Stimulated activated CD4-positive, alpha-beta T cell treated with anti-CD3 and anti-CD28 coated beads, Interleukin-15, amount 100 ng/mL, for 1 hour (primary cell): ENCODE results near the gene HIC2.
"Not testable (repeated sequence)": the region's sequence is repeated elsewhere in the genome, so short reads cannot be mapped to it uniquely, and the experiment has no call there.

Source experiments
- DNase-seq, 2 donors: peaks; one replicate each; pipeline ENCODE4 v3.0.0-alpha.2; 2020; ENCODE audit warnings: low read depth in 1 of 2, low spot score in 1 of 2

HIC2 gene, protein sequence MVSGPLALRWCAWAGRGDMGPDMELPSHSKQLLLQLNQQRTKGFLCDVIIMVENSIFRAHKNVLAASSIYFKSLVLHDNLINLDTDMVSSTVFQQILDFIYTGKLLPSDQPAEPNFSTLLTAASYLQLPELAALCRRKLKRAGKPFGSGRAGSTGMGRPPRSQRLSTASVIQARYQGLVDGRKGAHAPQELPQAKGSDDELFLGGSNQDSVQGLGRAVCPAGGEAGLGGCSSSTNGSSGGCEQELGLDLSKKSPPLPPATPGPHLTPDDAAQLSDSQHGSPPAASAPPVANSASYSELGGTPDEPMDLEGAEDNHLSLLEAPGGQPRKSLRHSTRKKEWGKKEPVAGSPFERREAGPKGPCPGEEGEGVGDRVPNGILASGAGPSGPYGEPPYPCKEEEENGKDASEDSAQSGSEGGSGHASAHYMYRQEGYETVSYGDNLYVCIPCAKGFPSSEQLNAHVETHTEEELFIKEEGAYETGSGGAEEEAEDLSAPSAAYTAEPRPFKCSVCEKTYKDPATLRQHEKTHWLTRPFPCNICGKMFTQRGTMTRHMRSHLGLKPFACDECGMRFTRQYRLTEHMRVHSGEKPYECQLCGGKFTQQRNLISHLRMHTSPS

GRCh38 chr22:21417227-21417746 lies at the start of gene HIC2:
Gene HIC2, plus strand, starts transcription at chr22:21417371. Its CDS starts 25,461 bp downstream, at chr22:21442832.
- not testable (repeated sequence) for DNase-seq

DNA sequence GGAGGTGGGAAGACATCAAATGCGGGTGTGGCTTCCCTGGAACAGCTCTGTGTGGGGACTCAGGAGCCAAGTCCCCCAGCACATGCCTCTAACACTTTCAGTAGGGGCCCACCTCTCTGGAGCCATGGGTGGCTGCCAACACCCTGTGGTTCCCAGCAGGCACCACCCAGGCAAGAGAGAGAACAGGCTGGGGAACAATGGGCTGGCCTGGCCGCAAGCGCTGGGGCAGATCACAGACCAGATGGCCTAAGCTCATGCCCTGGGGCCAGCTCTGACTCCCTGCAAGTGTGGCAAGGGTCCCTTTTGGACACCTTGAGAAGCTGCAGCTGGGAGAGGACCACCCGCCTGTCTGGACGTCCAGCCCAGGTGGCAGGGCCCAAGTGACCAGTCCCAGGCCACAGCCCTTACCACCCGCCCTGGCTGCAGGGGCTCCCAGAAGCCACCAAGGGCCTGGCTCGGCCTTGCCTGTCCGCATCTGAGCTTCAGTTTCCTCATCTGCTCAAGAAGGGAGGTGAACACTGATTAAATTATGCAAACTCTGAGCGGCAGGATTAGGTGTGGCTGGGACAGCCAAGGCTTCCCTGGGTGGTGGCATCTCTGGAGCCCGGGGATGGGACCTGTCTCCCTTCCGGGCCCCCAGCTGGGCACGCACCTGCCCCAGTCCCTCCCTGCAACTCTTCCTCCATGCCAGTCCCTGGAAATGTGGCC lies 48.4 kb upstream of the HIC2 start:
- not testable (repeated sequence) for DNase-seq

- DNase-seq = not testable (repeated sequence)
These were observed 41.3 kb upstream of the HIC2 start for GRCh38 chr22:21375880-21376279.

- not testable (repeated sequence) for DNase-seq
These were observed 33.3 kb upstream of the HIC2 start, which contains the start of gene RIMBP3B for GRCh38 chr22:21383701-21384467. Gene RIMBP3B, plus strand, starts transcription at chr22:21383751. Its CDS starts 108 bp downstream, at chr22:21383859.

DNA sequence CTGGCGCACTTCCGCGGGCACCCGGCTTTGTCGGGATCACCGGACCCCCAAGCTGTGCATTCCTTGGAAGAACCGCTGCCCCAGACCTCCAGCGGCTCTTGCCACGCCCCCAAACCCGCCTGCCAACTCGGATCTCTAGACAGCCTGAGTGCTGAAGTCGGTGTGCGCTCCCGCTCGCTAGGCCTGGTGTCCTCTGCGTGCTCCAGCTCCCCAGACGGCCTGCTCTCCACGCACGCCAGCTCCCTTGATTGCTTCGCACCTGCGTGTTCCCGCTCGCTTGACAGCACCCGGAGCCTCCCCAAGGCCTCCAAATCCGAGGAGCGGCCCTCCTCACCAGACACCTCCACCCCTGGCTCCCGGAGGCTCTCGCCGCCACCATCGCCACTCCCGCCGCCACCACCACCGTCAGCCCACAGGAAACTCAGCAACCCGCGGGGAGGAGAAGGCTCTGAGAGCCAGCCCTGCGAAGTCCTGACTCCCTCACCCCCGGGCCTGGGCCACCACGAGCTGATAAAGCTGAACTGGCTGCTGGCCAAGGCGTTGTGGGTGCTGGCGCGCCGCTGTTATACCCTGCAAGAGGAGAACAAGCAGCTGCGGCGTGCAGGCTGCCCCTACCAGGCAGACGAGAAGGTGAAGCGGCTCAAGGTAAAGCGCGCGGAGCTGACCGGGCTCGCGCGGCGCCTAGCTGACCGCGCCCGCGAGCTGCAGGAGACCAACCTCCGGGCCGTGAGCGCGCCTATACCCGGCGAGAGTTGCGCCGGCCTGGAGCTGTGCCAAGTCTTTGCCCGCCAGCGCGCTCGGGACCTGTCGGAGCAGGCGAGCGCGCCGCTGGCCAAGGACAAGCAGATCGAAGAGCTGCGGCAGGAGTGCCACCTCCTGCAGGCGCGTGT lies 32.5 kb upstream of the HIC2 start:
- DNase-seq = not testable (repeated sequence)

- not testable (repeated sequence) for DNase-seq
These were observed 27.7 kb upstream of the HIC2 start for GRCh38 chr22:21389480-21389879.

DNA sequence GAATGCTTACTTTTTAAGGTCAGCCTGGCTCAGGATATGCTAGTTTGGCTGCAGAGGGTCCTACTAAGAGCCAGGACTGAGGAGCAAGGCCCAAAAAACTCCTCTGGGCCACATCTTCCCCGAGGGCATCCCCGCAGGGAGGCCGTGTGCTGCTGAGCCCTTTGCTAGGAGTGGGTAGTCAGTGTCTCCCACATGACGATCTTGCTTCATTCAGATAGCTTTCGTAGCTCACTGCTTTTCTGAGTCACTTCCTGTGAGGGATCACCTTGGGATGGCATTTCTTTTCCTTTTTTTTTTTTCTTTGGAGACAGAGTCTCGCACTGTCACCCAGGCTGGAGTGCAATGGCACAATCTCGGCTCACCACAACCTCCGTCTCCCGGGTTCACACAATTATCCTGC lies 27.2 kb upstream of the HIC2 start:
- DNase-seq = not testable (repeated sequence)

DNA sequence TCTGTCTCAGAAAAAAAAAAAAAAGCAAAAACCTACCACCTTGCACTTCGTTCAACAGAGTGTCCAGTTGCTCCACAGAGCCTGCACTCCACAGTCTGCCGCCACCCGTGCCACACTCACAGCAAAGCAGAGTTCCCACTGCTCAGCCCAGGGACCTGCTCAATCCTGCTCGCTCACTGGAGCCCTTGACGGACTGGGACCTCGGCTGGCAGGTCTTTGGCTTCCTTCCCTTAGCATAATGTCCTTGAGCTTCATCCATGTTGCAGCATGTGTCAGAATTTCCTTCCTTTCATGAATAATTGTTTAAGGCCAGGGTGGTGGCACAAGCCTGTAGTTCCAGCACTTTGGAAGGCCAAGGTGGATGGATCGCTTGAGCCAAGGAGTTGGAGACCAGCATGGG lies 22.6 kb upstream of the HIC2 start:
- DNase-seq = not testable (repeated sequence)

- not testable (repeated sequence) for DNase-seq
These were observed 15.8 kb upstream of the HIC2 start for GRCh38 chr22:21401197-21401969.

DNA sequence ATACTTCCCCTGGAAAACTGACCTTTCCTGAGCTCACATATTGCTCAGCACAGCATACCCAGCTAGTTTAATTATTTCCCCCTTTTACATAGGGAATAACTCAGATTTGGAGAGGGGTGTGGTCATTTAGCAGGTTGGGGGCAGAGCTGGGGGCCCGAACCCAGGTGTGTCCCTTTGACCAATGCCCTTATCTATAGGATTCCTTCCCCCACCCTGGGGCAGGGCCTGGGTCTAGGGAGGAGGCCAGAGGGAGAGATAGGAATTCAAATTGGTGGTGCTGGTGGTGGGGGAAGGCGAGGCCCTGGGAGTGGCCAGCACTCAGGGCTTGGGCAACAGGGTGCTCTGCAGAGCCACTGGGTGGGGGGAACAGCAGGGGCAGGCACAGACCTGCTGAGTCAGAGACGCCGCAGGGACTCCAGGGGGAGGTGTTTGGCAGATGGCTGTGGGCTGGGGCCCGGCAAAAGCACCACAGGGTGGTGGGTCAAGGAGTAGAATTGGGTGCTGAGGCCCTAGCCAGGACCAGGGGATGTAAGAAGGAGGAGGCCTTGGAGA lies 14.3 kb upstream of the HIC2 start:
- not testable (repeated sequence) for DNase-seq

- DNase-seq = not testable (repeated sequence)
These were observed 10.0 kb upstream of the HIC2 start for GRCh38 chr22:21407139-21407538.

DNA sequence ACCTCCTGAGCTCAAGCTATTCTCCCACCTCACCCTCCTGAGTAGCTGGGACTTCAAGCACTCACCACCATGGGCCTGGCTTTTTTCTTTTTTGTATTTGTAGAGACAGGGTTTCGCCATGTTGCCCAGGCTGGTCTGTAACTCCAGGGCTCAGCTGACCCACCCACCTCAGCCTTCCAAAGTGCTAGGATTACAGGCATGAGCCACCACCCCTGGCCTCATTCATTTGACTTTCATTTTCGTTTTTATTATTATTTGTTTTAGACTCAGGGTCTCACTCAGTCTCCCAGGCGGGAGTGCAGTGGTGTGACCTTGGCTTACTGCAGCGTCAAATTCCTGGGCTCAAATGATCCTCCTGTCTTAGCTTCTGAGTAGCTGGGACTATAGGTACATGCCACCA lies 9.4 kb upstream of the HIC2 start:
- DNase-seq = not testable (repeated sequence)

DNA sequence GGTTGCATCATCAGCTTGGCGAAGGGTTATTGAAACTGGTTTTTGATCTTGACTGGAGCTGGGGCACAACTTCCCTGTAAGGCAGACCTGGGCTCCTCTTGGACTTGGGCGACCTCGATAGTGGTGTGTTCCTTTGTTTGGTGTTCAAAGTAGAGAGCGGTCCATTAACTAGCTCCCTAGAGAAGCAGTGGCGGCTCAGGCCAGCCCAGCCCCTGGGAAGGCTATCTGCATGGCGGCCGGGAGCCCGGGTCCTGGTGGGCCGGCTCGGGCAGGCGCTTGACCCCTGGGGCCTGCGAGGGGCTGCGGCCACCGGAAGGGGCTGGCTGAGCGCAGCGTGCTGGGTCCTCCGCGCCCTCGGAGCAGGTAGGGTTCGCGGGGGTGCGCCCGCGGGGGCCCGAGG lies 796 bp upstream of the HIC2 start:
- not testable (repeated sequence) for DNase-seq

- DNase-seq = peak in 1 of 2 donors; percentile 4
These were observed 682 bp downstream of the HIC2 start for GRCh38 chr22:21417853-21418252.

GRCh38 chr22:21418974-21419638 lies 1.9 kb downstream of the HIC2 start:
- not testable (repeated sequence) for DNase-seq

DNA sequence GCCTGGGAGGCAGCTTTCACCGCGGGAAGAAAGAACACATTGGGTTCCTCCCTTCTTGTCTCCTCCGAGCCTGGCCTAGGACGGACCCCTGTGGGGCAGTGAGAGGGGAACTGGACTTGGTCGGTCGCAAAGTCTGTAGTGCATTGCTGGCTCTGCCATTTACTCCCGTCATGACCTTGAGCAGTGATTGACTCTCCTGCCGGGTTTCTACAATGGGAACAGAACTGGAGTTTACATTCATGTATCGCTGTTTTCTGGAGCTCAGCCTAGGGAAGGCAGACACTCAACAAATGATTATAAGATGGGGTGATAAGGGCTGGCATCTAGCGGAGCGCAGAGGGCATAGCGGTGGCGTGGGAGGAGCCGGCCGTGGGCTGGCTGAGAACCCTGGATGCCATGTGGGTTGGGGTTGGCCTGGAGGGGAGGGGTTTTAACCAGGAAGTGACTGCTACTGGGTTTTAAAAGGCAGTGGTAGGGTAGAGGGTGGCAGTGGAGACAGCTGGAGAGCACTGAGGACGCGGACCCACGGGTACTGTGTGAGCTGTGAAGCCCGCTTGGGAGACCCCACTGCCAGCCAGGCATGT lies 3.1 kb downstream of the HIC2 start:
- DNase-seq = not testable (repeated sequence)

DNA sequence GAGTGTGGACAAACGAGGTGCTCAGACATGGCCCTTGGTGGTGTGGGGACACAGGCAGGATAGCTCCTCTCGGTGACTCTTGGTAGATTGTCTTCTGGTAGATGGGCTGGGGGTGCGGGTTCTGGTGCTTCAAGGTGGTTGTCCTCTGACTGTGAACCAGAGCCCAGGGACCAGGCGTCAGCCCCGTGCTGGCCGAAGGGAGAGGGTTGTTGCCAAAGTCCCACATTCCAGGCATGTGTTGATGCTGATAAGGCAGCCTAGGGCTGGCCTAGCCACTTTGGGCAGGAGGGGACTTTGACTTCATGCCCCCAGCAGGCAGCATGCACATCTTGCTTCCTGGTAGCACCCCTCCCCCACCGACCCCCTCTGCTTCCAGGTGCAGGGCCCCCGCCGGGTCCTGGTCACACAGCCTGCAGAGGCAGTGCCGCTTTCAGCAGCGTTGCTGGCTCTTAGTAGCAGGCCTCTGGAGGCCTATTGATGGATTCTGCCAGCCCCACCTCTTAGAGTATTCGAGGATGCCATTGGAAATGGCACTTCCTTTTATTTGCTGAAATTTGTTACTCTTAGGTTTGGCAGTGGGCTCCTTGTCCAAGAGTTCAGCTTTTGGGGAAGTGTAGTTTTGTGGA lies 7.0 kb downstream of the HIC2 start:
- DNase-seq = not testable (repeated sequence)
